ENCODE measurements around the gene PLA2G4E.

GRCh38 chr15:41992803-41993190, 28.0 kb downstream of the PLA2G4E start:
- TF ChIP-seq CTCF (IDR thresholded peaks at IDR 0.05) = no peak
- no peak for TF ChIP-seq POLR2A (IDR thresholded peaks at IDR 0.05)
- TF ChIP-seq POLR2AphosphoS5 (IDR thresholded peaks at IDR 0.05; ENCODE audit: insufficient read depth in 1 of 2, low read depth in 1 of 2) = no peak
